GM12891 (cell line): Measurements from ENCODE around the gene ABCB8.

Source experiments
- DNase-seq: peaks from one replicate; pipeline ENCODE4 v3.0.0; 2011; ENCODE audit warnings: low spot score; ENCODE audit not compliant: insufficient read length
- FAIRE-seq: peaks from 2 replicates; lab custom pipeline; 2011; peaks lifted over from hg19 to GRCh38; lab: Jason Lieb, UNC
- PAX5 ChIP-seq: IDR thresholded peaks from 2 replicates; pipeline ENCODE4 v1.6.1; 2011; ENCODE audit warnings: low read length, moderate library complexity, mild to moderate bottlenecking; ENCODE audit not compliant: insufficient read depth, severe bottlenecking
- POLR2A ChIP-seq: IDR thresholded peaks from 2 replicates; pipeline ENCODE4 v1.6.1; 2011; ENCODE audit warnings: low read depth, low read length, control low read depth
- POLR2AphosphoS5 ChIP-seq: IDR thresholded peaks from 2 replicates; pipeline ENCODE4 v1.6.1; 2011; ENCODE audit warnings: low read depth, low read length, control low read depth
- POU2F2 ChIP-seq: IDR thresholded peaks from 2 replicates; pipeline ENCODE4 v1.6.1; 2011; ENCODE audit warnings: low read depth, mild to moderate bottlenecking, control low read depth, low read length, moderate library complexity
- SPI1 ChIP-seq: IDR thresholded peaks from 2 replicates; pipeline ENCODE4 v1.6.1; 2011; ENCODE audit warnings: low read depth, low read length, control low read depth
- TAF1 ChIP-seq: IDR thresholded peaks from 2 replicates; pipeline ENCODE4 v1.6.1; 2011; ENCODE audit warnings: low read depth, low read length, control low read depth

ABCB8 gene

DNA sequence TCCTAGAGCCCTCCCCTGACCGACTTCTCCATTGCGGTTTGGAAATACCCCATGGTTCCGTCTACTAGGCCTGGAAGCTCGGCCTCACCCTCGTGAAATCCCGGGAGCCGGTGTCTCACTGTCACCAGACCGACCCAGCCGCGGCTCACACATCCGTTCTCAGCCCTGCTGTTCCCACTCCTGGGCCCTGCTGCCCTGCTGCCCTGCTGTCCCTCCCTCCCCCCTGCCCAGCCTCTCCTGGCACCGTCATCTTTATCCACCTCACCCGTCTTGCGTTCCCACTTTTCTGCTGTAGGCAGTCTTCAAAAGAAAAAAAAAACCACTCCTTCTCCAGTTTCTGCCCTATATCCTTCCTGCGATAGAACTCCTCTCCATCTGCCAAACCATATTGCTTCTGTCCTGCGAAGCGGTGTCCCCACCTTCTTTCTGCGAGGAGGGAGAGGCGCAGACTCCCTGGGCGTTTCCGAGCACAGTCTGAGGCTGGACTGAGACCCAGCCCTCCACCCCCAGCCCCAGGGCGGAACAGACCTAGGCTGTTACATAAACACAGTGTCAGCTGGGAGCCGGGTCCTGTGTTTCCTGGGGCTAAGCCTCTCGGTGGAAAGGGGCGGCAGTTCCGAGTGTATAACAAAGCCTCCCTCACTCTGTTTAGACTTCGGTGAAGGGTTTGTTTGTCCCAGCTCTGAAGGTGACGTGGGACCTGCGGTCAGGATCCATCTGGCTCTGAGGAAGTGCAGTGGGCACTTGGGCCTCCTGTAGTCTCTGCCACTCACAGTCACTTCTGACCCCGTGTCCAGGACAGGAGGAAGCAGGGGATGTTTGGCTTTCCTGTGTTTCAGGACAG lies 60.8 kb downstream of the ABCB8 start:
- FAIRE-seq: no peak
- DNase-seq: no peak
- TF ChIP-seq SPI1 (no peak), POLR2A (no peak), POU2F2 (no peak)

DNA sequence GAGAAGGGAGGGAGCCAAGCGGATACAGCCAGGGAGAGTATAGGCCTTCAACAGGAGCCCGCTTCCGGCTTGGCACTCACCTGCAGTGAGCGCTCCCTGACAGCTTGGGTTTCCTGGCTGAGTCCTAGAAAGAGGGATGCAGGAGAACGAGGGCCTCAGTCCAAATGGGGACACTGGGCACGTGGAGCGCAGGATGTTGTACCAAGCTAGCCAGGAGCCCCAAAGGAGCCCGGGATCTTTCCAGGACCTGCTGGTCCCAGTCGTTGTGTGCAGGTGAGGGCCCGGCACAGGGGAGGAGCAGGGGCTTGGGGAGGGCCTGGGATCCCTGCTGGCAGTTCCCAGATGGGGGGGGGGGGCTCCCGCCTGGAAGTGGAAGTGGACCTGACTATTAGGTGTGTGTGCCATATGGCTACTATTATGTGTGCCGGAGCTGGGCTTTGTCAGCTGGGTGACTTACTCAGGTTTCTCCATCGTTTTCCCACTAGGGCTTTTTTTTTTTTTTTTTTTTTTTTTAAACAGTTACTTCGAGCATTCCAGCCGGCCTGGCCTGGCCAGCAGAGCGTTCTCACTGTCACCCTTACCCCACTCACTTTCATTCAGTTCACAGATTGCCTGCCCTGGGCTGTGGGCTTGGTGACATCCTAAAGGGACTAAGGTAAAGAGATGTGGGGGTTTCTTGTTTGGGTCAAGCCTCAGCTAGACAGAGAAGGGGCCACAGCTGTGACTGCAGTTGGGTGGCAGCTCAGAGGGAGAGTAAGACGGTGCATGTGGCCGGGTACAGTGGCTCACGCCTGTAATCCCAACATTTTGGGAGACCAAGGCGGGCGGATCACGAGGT lies 61.9 kb downstream of the ABCB8 start:
- DNase-seq: no peak
- FAIRE-seq: no peak
- no peak for TF ChIP-seq POU2F2
- TF ChIP-seq PAX5: no peak
- TF ChIP-seq POLR2AphosphoS5: no peak
- TF ChIP-seq SPI1: no peak
- TF ChIP-seq TAF1: no peak
- TF ChIP-seq POLR2A: no peak

GRCh38 chr7:151091003-151091402 lies 62.8 kb downstream of the ABCB8 start:
- DNase-seq (no peak), FAIRE-seq (no peak)
- TF ChIP-seq TAF1 (no peak), SPI1 (no peak), POLR2A (no peak), POLR2AphosphoS5 (no peak), POU2F2 (no peak), PAX5 (no peak)

- no peak for TF ChIP-seq SPI1
- no peak for TF ChIP-seq POLR2AphosphoS5
- TF ChIP-seq POU2F2: no peak
- TF ChIP-seq POLR2A: no peak
- TF ChIP-seq PAX5: no peak
- no peak for TF ChIP-seq TAF1
- FAIRE-seq: no peak
- DNase-seq: no peak
These were observed 63.2 kb downstream of the ABCB8 start for GRCh38 chr7:151091431-151091830.

- DNase-seq (no peak), FAIRE-seq (no peak)
- TF ChIP-seq POU2F2 (no peak), TAF1 (no peak), SPI1 (no peak), PAX5 (no peak), POLR2AphosphoS5 (no peak), POLR2A (no peak)
These were observed 63.7 kb downstream of the ABCB8 start for GRCh38 chr7:151091988-151092387.

DNA sequence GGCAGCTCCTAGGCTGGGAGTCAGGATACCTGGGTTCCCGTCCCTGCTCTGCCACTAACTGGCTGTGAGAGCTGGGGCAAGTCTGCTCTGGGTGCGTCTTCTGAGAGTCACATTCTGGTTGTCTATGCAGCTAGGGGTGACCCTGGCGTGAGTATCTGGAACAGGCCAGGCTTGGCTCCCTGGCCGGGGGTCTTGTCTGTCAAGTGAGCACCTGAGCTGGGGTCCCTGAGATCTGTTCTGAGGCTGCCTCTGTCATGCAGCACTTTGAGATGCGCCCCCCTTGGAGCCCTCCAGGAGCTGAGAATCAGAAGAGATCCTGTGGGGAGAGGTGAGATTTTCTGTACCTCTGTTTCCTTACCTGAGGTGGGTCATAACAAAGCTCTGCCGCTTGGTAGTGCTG lies 65.5 kb downstream of the ABCB8 start:
- FAIRE-seq (no peak), DNase-seq (no peak)
- TF ChIP-seq TAF1: no peak
- no peak for TF ChIP-seq PAX5
- no peak for TF ChIP-seq POLR2AphosphoS5
- no peak for TF ChIP-seq SPI1
- TF ChIP-seq POLR2A: no peak
- no peak for TF ChIP-seq POU2F2

DNA sequence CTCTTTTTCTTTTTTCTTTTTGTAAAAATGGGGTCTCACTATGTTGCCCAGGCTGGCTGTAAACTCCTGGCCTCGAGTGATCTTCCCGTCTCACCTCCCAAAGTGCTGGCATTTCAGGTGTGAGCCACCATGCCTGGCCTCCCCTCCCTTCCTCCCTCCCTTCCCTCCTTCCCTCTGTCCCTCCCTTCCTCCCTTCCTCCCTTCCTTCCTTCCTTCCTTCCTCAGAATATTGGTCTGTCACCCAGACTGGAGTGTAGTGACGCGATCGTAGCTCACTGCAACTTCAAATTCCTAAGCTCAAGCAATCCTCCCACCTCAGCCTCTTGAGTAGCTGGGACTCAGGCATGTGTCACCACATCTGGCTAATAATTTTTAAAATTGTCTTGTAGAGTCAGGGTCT lies 66.4 kb downstream of the ABCB8 start:
- FAIRE-seq (no peak), DNase-seq (no peak)
- TF ChIP-seq POLR2AphosphoS5 (no peak), POLR2A (no peak), POU2F2 (no peak), PAX5 (no peak), SPI1 (no peak), TAF1 (no peak)

DNA sequence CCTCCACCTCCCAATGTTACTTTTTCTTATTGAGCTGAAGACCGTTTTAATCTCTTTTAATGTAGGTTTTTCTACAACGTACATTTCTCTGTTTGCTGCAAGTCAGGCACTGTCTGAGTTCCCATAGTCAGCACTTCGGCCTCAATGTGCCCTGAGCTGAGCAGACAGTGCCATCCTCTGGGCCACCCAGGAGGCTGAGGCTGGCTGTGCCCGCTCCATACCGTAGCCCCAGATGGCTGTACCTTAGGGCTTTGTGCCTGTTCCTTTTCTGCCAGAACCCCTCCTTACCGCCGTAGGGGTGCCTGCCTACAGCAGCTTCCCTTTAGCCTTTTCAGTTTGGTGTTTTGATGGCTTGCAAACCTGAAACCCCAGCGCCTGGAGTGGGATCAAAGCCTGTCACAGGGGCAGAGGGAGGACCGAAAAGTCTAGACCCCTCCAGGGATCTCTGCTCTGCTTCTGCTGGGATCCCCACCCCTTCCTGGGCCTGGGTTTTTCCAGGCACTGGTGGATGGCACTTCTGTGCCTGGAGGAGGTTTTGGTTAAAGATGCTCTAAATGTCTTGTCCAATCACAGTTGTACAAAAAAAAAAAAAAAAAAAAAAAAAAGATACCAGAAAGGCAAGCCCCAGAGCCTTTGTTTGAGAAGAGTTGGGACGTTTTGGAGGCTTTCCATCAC lies 67.0 kb downstream of the ABCB8 start:
- FAIRE-seq: no peak
- TF ChIP-seq POLR2AphosphoS5 (no peak), TAF1 (no peak), POU2F2 (no peak), SPI1 (no peak), POLR2A (no peak), PAX5 (no peak)
- no peak for DNase-seq

DNA sequence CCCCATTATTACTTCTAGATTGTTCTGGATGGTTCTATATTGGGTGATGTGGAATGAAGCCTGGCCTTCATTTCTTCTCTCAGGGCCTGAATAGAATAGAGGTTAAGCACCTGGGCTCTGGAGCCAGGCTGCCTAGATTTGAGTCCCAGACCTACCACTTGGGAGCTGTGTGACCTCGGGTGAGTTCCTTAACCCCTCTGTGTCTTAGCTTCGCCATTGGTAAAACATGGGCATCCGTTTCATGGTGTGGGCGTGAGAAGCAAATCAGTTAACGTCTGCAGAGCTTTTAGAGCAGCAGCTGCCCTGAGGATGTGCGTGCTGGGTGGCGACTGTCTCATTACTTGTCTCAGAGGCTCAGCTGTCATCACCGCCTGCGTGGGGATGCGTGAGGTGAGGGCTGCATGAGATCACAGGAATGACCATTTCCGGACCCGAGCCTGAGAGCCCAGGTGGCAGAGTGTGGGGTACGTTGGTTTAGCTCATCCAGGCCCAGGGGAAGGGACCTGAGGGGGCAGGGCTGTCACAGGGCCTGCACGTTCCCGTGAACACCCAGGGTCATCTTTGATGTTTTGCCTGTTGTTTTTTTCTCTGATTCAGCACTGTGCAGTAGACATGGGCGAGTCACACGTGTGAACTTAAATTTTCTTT lies 67.7 kb downstream of the ABCB8 start:
- no peak for DNase-seq
- no peak for FAIRE-seq
- TF ChIP-seq SPI1: no peak
